Measurements from ENCODE around the gene SEC14L3.

Gene SEC14L3

DNA sequence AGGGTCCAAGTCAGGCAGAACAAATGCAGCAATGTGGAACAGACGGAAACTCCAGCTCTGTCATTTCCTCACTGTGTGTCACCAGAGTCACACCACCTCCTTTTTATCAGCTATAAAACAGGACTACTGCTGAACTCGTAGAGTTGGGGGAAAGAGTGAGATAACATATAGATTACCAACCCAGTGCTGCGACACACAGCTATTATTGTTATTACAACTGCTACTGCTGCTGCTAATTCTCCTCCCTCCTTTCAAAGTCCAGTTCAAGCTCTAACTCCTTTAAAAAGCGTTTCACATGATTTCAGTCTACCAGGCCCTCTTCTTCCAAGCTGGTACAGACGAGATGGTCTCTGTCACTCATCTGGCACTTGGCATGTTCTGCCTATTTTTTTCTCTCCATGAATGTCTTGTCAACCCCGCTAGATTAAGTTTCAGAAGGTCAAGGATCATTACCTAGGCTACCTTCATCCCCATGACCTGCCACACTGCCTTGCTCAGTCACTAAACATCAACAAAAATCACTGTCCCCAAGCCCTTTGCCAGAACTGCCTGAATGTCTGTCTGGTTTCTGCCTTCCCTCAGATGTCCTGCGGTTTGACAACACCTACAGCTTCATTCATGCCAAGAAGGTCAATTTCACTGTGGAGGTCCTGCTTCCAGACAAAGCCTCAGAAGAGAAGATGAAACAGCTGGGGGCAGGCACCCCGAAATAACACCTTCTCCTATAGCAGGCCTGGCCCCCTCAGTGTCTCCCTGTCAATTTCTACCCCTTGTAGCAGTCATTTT, 49.9 kb downstream of the SEC14L3 start:
- no peak for DNase-seq

DNA sequence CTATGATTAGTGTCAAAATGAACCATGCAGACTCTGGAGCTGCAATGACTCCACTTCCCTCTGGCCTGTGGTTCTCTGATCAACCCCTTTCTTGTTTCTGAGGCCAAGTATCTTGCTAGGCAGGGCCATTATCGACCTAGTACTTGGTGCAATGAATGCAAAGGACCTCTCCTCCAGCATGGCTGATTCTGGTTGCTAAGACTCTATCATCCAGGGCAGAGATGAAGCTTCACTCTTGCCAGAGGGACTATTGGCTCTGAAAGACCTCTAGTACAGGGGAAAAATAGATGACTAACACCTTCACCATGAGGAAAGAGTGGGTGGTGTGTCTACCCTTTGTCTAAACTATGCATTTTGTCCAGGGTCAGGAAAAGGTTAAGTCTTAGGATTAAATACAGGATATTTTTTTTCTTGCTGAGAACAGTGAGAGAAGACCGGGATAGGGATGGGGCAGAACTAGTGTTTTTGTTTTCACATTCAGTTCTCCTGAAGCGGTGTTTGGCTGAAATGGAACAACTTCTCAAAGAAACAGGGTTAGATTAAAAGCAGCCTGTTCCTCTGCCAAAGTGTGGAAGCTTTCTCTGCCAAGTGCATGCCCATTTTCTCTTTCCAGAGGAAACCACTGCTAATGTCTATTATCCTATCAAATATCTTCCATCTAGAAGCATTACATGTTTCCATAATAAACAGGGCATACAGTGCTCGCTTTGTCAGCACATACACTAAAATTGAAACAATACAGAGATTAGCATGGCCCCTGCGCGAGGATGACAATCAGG, 51.3 kb downstream of the SEC14L3 start:
- DNase-seq = no peak

DNA sequence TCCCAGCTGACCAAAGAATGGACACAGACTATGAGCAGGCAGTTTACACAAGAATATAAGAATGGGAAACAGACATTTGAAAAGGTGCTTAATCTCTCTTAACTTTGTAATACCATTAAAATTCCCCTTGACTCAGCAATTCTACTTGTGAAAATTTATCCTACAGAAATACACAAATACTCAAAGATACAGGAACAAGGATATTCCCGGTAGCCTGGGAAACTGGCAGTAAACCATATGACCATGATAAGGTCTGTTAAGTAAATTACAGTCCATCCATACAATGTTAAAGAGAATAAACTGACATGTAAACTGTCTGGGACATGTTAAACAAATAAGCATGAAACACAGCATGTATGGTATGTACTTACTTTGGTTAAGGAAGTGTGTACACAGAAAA, 55.0 kb downstream of the SEC14L3 start:
- no peak for DNase-seq

DNA sequence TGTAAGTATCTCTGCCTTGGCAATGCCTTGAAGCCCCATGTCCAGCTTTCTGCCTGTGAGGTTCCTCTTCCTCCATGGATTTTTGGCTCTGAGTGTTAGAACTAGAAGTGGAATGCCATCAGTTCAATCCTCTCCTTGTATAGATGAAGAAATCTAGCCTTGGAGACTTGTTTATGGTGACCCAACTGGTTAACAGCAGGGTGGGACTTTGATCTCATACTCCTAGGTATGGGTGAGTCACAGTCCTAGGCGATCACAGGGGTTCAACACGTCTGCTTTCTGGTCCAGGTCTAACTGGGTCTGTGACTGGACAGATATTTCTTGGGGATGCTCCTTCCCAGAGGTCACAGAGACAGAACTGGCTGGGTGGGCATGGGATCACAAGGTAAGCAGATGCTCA, 55.4 kb downstream of the SEC14L3 start:
- no peak for DNase-seq

DNA sequence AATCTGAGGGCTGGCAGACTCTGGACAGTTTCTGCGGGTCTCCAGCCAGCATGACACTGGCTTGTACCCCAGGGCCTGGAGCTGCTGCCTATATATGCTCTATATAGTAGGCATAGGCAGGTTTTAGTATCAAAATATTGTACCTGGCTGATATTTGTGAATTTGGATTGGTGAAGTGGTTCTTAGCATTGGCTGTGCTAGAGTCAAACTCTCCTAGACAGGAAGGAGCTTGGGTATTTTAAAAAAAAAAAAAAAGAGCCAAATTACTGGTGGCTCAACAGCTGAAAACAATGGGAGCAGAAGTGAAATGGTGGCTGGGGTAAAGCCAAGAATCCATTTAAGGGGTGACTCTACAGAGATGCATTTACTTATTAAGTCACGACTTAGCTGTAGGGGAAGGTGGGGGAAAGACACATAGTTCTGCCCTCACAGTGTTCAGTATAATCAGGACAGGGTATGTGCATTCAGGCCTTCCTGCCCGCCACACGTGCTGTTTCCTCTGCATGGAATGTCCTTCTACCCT, 57.2 kb downstream of the SEC14L3 start:
- no peak for DNase-seq

DNA sequence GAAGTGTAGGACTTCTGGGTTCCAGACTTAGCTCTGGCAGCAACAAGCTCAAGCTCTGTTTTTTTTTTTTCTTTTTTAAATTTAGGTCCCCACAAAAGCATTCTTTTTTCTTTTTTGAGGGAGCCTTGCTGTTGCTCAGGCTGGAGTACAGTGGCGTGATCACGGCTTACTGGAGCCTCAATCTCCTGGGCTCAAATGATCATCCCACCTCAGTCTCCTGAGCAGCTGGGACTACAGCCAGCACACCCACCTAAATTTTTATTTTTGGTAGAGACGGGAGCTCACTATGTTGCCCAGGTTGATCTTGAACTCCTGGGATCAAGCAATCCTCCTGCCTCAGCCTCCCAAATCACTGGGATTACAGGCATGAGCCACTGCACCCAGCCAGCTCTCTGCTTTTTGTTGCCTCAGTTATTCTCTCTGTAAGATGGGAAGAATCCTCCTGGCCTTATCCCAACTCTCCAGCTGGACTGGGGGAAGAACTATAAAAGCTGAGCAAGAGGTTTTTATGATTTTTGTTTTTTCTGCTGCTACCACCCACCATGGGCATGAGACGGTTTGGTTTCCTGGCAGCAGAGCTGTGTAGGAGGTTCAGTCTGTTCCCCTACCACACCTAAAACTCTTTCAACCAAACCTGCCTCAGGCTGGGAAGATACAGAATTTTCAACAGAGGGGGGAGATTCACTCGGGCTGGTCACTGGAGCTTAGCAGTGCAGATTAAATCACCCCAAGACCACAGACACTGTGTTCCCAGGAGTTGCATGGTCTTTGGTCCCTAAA, 57.9 kb downstream of the SEC14L3 start:
- DNase-seq = no peak

DNA sequence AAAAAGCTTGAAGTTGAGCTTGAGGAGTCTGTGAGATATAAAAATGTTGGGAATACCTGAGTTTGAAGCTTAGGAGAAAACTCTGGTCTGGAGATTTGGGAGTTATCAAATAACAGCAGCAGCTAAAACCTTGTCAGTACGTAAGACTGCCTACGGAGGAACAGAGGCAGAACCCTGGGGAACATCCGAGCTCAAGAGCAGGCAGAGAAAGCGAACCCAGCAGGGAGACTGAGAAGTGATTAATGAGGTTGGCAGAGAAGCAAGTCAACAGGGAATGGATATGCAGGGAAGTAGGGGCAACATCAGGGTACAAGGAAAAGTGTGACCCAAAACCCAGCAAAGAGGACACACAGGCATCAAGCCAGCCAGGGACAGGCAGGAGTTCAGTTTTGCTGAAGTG, 58.8 kb downstream of the SEC14L3 start:
- no peak for DNase-seq

DNA sequence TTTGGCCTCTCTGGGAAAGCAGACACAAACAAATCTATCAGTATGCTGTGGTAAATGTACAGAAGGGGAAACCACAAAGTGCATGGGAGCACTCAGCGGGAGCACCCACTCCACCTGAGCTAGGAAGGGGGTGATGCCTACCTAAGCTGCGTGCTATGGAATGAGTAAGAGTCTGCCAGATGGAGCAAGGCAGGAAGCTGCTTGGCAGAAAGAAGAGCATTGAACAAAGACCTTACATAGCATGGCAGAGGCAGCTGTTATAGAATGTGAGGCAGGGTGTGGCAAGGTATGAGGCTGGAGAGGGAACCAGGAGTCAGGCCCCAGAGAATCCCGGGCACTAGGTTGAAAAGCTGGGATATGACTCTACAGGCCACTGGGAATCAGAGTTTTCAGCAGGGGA, 60.0 kb downstream of the SEC14L3 start:
- DNase-seq = no peak
